HG02938 (cell line): ENCODE data around the gene MGAT4B.
"Not testable (repeated sequence)": the region's sequence is repeated elsewhere in the genome, so short reads cannot be mapped to it uniquely, and the experiment has no call there.

Experiments
- ATAC-seq: cut with Tn5 transposase; IDR thresholded peaks from one replicate; pipeline ENCODE4 v1.9.1; 2021; ENCODE audit warnings: mild to moderate bottlenecking, moderate library complexity; ENCODE audit not compliant: unreplicated experiment

Gene MGAT4B

GRCh38 chr5:179795863-179796833 lies 10.5 kb downstream of the MGAT4B start:
- ATAC-seq, result peak; percentile 60

GRCh38 chr5:179795049-179795862 lies 11.4 kb downstream of the MGAT4B start:
- ATAC-seq, result no peak

- no peak for ATAC-seq
Observed at GRCh38 chr5:179794575-179794974, 12.1 kb downstream of the MGAT4B start.

- ATAC-seq, result no peak
Observed at GRCh38 chr5:179794171-179794570, 12.5 kb downstream of the MGAT4B start.

- ATAC-seq, result no peak
Observed at GRCh38 chr5:179793468-179794139, 13.1 kb downstream of the MGAT4B start, which contains the start of gene LTC4S. TSS of gene LTC4S (plus strand) at chr5:179793986. CDS start at chr5:179794081, 95 bp downstream.

- ATAC-seq, result no peak
Observed at GRCh38 chr5:179792612-179793467, 13.8 kb downstream of the MGAT4B start.

- ATAC-seq, result no peak
Observed at GRCh38 chr5:179791881-179792611, 14.6 kb downstream of the MGAT4B start.

GRCh38 chr5:179789278-179789677 lies 17.4 kb downstream of the MGAT4B start:
- ATAC-seq, result not testable (repeated sequence)

- no peak for ATAC-seq
Observed at GRCh38 chr5:179788193-179788854, 18.3 kb downstream of the MGAT4B start.

GRCh38 chr5:179786861-179787260 lies 19.8 kb downstream of the MGAT4B start:
- ATAC-seq, result no peak

GRCh38 chr5:179783128-179783527 lies 23.5 kb downstream of the MGAT4B start:
- no peak for ATAC-seq

- no peak for ATAC-seq
Observed at GRCh38 chr5:179781846-179782245, 24.8 kb downstream of the MGAT4B start.

GRCh38 chr5:179780362-179780761 lies 26.3 kb downstream of the MGAT4B start:
- no peak for ATAC-seq

GRCh38 chr5:179779826-179780225 lies 26.8 kb downstream of the MGAT4B start:
- ATAC-seq, result no peak

- ATAC-seq, result no peak
Observed at GRCh38 chr5:179778591-179778990, 28.1 kb downstream of the MGAT4B start.

GRCh38 chr5:179777909-179778308 lies 28.8 kb downstream of the MGAT4B start:
- ATAC-seq, result no peak

- no peak for ATAC-seq
Observed at GRCh38 chr5:179777456-179777855, 29.2 kb downstream of the MGAT4B start.

GRCh38 chr5:179776411-179776938 lies 30.2 kb downstream of the MGAT4B start:
- ATAC-seq, result no peak

GRCh38 chr5:179774442-179774841 lies 32.2 kb downstream of the MGAT4B start:
- ATAC-seq, result no peak
